NCI-H345 treated with DMSO at 0.1 percent for 48 hours (cell line): ENCODE measurements around the gene CASP10.

ENCODE experiments used
- DNase-seq: peaks from one replicate; lab custom pipeline; 2025; ENCODE audit not compliant: unreplicated experiment; lab: John Stamatoyannopoulos, UW

CASP10 gene

DNA sequence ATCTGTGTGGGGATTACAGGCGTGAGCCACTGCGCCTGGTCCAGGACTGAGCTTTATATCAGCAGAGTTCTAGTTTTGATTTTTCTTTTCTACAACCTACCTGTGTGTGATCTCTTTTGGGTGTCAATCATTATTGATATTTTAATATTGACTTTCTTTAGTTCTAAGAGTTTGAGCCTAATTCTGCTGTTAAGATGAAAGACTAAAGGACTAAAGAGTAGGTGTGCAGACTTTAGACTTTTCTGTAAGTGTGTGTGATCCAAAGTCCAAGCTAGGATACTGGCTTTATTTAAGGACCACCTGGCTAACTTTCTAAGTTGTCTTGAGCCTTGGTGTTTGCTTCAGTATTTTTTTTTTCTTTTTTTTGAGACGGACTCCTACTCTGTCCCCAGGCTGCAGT, 12.4 kb downstream of the CASP10 start:
- DNase-seq = no peak

DNA sequence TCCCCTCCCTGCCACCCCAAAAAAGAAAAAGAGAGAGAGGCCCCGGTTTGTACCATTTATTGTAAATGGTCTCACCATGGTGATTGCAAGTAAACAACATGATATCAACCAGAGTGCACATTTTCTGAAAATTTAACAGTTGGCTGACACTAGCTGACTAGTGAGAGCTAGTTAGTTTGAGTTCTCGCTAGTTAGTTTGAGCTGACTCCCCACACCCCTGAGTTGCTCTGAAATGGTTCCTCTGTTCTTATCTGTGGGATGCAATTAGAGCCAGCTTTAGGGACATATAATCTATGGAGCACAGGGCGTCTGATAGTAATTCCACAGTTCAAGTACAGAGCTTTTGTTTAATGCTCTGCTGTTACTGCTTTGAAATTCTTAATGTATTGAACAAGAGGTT, 13.1 kb downstream of the CASP10 start:
- DNase-seq = no peak

DNA sequence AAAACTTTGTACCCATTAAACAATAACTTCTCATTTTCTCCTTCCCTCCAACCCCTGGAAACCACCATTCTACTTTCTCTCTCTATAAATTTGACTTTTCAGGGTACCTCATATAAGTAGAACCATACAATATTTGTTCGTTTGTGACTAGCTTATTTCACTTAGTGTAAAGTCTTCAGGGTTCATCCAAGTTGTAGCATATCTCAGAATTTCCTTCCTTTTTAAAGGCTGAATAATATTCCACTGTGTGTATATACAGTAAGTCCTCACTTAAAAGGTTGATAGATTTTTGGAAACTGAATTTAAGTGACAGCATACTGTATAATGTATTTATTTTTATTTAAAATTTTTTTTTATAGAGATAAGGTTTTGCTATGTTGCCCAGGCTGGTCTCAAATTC, 13.9 kb downstream of the CASP10 start:
- DNase-seq = no peak

DNA sequence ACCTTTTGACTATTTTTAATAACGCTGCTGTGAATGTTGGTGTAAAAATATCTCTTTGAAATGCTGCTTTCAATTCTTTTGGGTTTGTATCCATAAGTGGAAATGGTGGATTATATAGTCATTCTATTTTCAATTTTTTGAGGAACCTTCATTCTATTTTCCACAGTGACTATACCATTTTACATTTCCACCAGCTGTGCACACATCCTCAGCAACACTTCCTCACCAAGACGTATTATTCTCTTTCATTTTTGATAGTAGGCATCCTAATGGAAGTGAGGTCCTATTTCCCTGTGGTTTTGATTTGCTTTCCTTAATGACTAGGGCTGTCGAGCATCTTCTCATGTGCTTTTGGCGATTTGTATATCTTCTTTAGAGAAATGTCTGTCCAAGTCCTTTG, 14.8 kb downstream of the CASP10 start:
- DNase-seq = no peak

DNA sequence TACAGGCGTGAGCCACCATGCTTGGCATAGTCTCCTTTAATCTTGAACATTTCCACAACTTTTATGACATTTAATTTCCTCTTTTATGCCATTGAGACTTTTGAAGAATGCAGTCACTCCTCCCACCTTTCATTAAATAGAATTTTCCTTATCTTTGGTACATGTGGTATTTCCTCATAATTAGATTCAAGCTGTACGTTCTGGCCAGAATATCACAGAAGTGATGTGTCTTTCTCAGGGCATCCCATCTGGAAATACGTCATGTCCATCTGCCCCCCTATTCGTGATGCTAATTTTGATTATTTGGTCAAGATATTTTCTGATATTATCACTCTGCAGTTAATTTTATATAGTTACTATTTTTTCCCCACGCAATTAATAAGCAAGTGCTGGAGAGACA, 16.9 kb downstream of the CASP10 start:
- DNase-seq = no peak

DNA sequence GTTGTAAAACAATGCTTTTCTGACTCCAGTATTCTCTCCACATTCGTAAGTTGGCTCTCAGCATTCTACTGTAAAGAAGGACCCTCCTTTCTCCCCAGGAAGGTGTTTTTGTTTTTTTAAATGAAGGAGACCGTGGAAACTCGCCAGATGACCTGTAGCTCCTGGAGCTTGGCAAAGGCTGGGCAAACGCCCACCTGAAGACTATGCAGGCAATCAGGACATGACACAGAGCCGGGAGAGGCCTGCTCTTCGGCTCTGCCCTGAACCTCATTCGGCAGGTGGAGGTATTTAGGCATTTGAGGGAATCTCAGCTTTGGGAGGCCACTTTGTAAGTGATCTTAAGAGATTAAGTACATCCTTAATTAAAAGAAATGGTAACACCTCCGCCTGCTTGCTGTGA, 17.4 kb downstream of the CASP10 start:
- no peak for DNase-seq

DNA sequence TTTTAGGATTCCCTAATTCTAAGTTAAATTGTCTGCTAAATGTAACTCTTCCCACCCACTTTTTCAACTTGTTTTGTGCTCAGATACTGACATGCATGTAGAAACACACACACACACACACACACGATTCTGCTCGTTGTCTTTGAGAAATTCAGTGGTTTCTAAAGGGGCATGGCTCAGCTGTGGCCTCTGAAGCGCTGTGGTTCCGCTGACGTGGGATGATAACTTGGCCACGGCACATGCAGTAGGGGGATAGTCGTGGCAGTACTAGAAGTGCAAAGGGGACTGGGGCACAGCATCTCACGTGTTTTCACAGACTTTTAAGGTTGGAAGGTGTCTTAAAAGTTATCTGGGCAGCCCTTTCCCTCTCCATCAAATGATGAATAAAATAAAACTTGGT, 18.4 kb downstream of the CASP10 start:
- DNase-seq = no peak

DNA sequence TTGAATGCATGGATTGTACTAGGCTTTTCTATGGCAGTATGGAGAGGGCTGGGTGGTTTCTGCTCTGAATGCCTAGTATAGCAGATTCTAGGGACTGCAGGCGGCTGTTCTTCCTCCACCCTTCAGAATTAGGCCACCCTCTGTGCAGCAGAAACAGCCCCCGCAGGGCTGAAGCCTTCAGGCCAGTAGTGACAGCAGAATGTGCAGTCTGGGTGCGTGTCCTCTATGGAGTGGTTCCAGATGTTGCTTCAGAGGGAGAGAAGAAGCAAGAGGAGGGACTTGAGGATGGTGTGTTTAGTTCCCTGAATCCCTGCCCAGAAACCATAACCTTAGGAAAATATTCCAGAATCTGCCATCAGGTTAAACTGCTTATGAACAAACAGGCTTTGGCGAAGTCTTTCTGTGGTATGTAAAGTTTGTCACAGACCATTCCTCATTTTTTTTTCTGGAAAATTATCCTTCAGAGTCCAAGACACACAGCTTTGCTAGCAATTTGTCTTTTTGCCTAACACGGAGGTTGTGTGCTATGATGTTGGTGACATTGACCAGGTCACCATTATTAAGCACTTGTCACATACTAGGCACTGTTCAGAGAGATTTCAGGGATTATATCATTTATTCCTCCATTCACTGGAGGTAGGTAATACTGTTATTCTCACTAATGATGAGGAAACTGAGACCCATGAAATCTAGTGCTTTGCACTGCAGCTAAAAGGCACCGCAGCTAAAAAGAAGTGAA, 21.1 kb downstream of the CASP10 start:
- DNase-seq = no peak

DNA sequence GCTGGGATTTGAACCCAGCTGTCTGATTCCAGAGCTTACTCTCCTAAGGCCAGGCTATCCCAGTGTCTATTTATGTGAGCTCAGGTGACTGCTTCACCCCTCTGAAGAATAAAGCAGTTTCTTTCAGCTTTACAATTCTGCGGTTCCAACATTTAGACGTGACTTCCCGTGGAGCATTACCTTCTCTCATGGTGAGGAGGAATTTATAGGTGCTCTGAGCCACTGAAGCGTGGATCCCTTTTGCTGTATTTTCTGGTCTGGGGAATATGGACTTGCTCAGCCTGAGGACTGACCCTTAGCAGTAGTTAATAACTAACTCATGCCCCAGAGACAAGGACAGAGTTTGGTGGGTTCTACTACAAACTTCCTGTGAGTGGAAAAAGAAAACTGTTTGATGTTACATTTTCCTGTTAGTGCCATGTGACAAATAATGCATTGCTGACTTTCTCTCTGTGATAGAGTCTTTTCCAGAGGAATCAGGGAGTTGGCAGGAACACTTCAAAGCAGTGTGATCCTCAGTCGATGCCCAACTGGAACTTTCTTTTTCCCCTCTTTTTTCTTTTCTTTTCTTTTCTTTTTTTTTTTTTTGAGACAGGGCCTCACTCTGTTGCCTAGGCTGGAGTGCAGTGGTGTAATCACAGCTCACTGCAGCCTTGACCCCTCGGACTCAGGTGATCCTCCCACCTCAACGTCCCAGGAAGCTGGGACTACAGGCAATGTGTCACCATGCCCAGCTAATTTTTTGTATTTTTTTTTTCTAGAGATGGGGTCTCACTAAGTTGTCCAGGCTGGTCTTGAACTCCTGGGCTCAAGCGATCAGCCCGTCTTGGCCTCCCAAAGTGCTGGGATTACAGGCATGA, 21.9 kb downstream of the CASP10 start:
- no peak for DNase-seq

DNA sequence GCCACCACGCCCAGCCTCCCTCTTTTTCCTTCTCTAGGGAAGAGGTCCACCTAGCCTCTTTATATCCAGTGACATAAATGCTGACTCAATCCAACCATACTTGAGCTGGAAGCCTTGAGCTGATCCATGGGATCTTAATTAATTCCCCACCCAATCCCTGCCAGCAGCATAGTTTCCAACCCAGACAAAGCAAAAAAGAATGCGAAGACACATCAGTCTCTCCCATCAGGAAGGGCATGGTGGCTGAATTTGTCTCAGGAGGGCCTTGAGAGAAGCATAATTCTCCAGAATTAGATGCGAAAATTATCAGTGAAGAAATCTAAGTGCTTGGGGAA, 22.5 kb downstream of the CASP10 start:
- DNase-seq = no peak

DNA sequence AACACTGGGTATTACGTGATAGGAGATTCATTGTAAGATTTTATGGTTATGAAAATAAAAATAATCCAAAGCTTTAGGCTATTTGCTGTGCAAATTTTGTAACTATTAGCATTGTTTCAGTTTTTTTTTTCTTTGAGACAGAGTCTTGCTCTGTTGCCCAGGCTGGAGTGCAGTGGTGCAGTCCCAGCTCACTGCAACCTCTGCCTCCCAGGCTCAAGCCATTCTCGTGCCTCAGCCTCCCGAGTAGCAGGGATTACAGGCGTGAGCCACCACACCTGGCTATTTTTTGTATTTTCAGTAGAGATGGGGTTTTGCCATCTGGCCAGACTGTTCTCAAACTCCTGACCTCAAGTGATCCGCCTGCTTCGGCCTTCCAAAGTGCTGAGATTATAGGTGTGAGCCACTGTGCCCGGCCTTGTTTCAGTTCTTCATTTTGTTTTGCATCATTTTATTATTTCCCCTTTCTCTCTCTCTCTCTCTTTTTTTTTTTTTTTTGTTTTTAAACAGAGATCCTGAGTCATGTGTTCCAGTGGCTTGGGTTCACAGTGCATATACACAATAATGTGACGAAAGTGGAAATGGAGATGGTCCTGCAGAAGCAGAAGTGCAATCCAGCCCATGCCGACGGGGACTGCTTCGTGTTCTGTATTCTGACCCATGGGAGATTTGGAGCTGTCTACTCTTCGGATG, 25.8 kb downstream of the CASP10 start:
- DNase-seq = no peak

DNA sequence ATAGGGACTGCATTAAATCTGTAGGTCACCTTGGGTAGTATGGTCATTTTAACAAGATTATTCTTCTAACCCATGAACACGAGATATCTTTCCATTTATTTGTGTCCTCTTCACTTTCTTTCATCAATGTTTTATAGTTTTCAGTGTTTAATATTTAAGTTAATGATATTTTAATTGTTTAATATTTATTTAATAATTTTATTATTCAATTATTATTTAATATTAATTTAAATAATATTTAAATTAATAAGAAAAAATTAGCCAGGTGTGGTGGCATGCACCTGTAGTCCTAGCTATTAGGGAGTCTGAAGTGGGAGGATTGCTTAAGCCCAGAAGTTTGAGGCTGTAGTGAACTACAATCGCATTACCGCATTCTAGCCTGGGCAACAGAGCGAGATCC, 33.0 kb downstream of the CASP10 start:
- DNase-seq = no peak

DNA sequence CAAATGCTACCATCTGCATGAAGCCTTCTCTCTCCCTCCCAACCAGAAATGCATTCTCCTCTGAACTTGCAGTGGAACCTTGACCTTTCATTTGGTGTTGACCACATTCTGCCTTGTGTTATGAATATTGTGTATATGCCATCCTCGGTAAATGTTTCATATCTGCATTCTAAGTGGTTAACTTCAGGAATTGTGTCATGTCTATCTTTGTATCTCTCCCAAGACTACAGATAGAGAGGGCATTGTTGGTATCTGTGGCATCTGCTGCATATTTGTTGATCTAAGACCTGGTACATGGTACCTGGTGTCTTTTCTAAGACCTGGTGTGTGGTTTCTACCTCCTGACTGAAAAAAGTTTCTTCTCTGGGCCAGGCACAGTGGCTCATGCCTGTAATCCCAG, 34.0 kb downstream of the CASP10 start:
- no peak for DNase-seq

DNA sequence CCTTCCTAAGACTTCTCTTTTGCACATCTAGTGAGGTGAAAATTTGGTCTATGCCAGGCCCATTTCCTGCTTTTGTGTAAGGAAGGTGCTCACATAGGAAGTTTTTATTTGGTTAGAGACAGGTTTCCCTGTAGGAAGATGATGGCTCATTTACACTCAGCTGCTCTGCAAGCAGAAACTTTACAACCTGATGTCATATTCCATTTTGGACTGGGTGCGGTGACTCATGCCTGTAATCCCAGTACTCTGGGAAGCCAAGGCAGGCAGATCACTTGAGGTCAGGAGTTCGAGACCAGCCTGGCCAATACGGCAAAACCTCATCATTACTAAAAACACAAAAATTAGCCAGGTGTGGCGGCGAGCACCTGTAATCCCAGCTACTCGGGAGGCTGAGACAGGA, 35.8 kb downstream of the CASP10 start:
- DNase-seq = no peak

DNA sequence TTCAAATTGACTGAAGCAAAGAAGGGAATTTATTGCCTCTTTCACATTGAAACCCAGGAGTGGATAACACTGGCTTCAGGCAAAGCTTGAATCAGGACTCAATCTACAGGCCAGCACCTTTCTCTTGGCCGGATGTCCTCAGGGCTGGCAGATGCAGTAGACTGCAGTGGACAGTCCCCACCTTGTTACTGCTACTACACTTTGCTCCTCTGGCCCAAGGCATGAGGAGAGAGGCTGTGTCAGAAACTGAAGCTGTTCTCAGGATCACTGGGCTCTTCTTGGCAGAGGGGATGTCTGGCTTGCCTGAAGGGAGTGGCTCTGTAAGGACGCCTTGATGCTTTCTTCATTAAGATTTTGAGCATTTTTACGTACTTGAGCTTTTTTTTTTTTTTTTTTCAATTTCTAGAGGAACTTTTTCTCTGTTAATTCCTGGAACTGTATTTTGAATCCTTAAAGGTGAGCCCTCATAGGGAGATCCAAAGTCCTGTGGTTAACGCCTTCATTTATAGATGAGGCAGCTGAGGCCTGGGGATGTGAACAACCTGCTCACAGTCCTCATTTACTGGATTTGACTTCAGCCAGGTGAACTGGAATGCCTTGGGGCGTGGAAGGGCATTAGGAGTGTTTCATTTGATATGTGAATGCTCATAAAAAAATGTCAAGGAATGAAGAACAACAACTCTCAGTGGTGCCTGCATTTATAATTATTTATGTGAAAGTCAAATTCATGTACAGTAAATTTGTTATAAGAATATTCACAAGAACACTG, 36.6 kb downstream of the CASP10 start:
- DNase-seq = no peak

DNA sequence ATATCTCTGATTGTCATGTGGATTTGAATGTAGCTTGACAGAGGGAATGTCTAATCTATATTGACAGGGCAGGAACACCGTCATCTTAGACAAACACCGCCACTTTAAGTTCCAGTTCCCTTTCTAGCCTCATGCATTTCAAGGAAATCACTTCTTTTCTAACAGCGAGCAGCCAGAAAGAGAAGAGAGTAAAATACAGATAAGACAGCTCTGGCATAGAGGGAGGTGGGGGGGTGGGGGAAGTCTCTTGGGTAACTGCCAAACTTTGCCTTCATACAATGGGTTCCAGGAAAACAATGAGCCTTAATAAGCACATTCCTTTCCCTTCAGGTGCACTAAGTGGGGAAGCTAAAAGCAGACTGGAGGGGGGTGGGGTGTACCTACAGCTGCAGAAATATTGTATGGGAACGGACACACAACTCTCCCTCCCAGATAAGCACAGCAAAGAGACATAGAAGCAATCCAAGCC, 37.2 kb downstream of the CASP10 start:
- no peak for DNase-seq

DNA sequence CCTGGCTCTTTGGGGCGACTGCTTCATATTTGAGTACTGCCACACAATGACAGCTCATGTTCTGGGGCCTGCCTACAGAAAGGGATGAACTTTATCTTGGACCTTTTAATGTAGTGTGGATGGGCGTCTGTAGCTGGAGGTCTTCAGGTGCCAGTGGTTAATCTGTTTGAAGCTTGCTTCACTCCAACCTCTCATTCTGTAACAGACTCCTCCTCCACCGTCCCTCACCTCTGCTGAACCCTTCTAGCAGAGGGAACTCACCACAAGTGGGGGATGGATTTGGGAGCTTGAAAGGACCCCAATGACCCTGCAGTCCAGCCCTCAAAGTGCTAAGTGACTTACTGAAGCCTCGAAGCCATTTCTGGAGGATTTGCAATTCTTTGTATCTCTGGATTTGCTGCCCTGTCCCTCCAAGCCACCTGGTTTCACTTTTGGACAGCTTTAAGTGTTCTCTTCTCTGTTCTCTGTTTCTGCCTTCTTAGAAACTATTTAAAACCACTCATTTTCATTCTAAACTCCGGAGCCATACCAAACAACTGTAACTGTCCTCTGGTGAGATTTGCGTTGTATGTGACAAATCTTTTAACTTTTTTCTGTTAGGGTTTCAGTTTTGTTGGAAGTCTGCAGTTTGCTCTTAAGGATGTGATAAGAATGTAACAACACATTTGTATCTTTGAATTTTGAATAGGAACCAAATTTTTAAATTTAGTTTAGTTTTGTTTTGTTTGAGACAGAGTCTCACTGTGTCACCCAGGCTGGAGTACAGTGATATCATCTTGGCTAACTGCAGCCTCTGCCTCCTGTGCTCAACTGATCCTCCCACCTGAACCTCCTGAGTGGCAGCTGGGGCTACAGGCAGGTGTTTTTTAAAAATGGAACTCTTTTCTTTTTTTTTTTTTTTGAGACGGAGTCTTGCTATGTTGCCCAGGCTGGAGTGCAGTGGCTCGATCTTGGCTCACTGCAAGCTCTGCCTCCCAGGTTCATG, 40.4 kb downstream of the CASP10 start:
- no peak for DNase-seq

DNA sequence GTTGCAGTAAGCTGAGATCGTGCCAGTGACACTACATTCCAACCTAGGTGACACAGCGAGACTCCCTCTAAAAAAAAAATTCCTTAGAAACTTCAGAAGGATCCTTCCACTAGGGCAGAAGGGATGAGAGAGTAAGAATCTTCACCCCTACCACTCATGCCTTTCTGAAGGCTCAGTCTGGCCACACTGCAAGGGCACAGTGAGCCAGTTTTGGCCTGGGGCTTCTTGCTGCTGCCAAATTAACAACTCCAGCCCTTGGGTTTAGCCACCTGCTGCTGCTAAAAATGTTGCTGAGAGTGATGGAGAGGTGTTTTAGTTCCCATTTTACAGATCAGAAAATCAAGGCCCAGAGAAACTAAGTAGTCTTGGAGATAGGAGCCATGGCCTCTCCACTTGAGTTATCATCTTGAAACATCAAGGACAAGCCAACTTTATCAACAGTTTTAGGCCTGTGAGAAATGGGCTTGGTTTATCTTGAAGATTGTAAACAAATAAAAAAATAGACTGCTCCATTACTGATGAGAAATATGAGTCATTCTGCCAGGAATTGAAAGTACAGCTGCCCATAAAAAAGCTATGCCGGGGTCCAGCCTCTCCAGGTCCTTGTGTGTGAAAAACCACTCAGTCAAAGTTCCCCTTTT, 45.5 kb downstream of the CASP10 start:
- no peak for DNase-seq

DNA sequence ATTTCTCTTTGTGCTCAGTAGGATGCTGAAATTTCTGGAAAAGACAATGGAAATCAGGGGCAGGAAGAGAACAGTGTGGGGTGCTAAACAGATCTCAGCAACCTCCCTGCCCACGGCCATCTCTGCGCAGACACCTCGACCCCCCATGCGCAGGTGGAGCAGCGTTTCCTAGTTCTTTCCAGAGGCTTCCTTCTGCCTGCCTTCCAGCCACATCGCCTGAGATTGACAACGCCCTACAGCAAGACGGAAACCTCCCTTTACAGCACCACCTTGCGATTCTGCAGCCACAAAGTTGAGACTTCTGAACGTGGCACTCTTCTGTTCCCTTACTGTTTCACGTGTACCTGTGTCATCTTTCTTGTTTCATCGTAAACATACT, 46.0 kb downstream of the CASP10 start:
- no peak for DNase-seq
